Spleen (tissue), 7 donors: Measurements from ENCODE around the gene ITPA.

Experiments used
- CTCF ChIP-seq, 11 experiments: fragments of 200-600 bp in 7 of 11; fragments of 450-650 bp in 4 of 11; sonication (generic) in 4 of 11; IDR thresholded peaks in 8 of 11; conservative IDR thresholded peaks in 3 of 11; 1 replicate in 7 of 11; 2 replicates in 4 of 11; pipeline versions ENCODE4 v1.4.0 to v1.8.0; 2016 to 2021; ENCODE audit warnings: antibody characterized with exemption in 11 of 11, inconsistent platforms in 4 of 11, mild to moderate bottlenecking in 1 of 11
- POLR2A ChIP-seq, 3 donors: fragments of 450-650 bp; IDR thresholded peaks; one replicate each; pipeline ENCODE4 v1.5.1; 2017; ENCODE audit warnings: antibody characterized with exemption in 3 of 3, mild to moderate bottlenecking in 1 of 3
- donor health status: DM: no; HTN: no; CAD: no; lungs with moderate emphysema.
- donor health status: DM: no; HTN: no; CAD: no.
- donor health status: DM: no; HTN: no; CAD: no.

GRCh38 chr20:3237011-3237957 lies 28.0 kb downstream of the ITPA start:
- no peak for TF ChIP-seq CTCF (IDR thresholded peaks at IDR 0.05 in 8 of 11, conservative IDR thresholded peaks at IDR 0.05 in 3 of 11)
- no peak for TF ChIP-seq POLR2A (IDR thresholded peaks at IDR 0.05)
